Natural killer cell (primary cell): Measurements from ENCODE around the gene ERN1. TPM values are rescaled to one million over a fixed set of nuclear protein-coding genes. Genes with fewer than 3 reads are reported as not detected.

Source experiments
- ATAC-seq, 3 donors: fragments of 150-1000 bp in 2 of 3; fragments of 200-7000 bp in 1 of 3; cut with Tn5 transposase; 1 replicate in 1 of 3; 2 replicates in 2 of 3; pipeline ENCODE4 v1.10.0; 2021; ENCODE audit warnings: mild to moderate bottlenecking in 2 of 3, moderate library complexity in 2 of 3
- DNase-seq, 2 donors: peaks; one replicate each; pipeline versions ENCODE4 v3.0.0 to v3.0.0-alpha.2; 2013 to 2021; ENCODE audit warnings: mixed read lengths in 1 of 2
- H3K27ac ChIP-seq: one replicate; pipeline ENCODE4 v1.5.1; 2013; ENCODE audit warnings: mild to moderate bottlenecking, low read length
- H3K27me3 ChIP-seq: one replicate; pipeline ENCODE4 v1.6.1; 2013; ENCODE audit warnings: low read length; ENCODE audit not compliant: control insufficient read depth, insufficient read depth
- H3K36me3 ChIP-seq: one replicate; pipeline ENCODE4 v1.6.1; 2013; ENCODE audit warnings: low read length; ENCODE audit not compliant: control insufficient read depth, insufficient read depth
- H3K4me1 ChIP-seq: one replicate; pipeline ENCODE4 v1.6.1; 2013; ENCODE audit warnings: low read length; ENCODE audit not compliant: control insufficient read depth, insufficient read depth
- H3K4me3 ChIP-seq: one replicate; pipeline ENCODE4 v1.5.1; 2013; ENCODE audit warnings: low read length
- H3K9me3 ChIP-seq: one replicate; pipeline ENCODE4 v1.6.1; 2013; ENCODE audit warnings: low read length; ENCODE audit not compliant: control insufficient read depth, insufficient read depth
- H3K27ac Mint-ChIP-seq, 2 donors: one replicate each; pipeline ENCODE4 v1.8.0; 2022; ENCODE audit warnings: mild to moderate bottlenecking in 2 of 2, mixed read lengths in 2 of 2, moderate library complexity in 1 of 2
- H3K27me3 Mint-ChIP-seq, 2 donors: one replicate each; pipeline ENCODE4 v1.8.0; 2022; ENCODE audit warnings: low read depth in 2 of 2, mixed read lengths in 2 of 2
- H3K36me3 Mint-ChIP-seq: one replicate; pipeline ENCODE4 v1.8.0; 2022; ENCODE audit warnings: mixed read lengths
- H3K4me1 Mint-ChIP-seq, 2 donors: one replicate each; pipeline ENCODE4 v1.8.0; 2022; ENCODE audit warnings: mixed read lengths in 2 of 2
- H3K4me3 Mint-ChIP-seq: one replicate; pipeline ENCODE4 v1.8.0; 2022; ENCODE audit warnings: mild to moderate bottlenecking, moderate library complexity, mixed read lengths
- H3K9me3 Mint-ChIP-seq, 2 donors: one replicate each; pipeline ENCODE4 v1.8.0; 2022; ENCODE audit warnings: mixed read lengths in 2 of 2
- WGBS: methylation state at CpG from one replicate; pipeline ENCODE4 v1.1.7; 2013; ENCODE audit warnings: missing lambda C conversion rate; ENCODE audit not compliant: insufficient coverage; 5-methylcytosine and 5-hydroxymethylcytosine counted together
- intact Hi-C: fragments of 100-400 bp; cut with micrococcal nuclease; formaldehyde crosslinking; loops from one replicate; pipeline ENCODE4 v1.14.2; 2022
- total RNA-seq, 4 donors: library from RNA; stranded (reverse); fragments of 120-200 nt in 1 of 4; gene quantifications; one replicate each; pipeline versions ENCODE4 v1.2.3 to v1.2.4, GENCODE V29; 2013 to 2022
- TF ChIP-seq, protein P1 (sequence below): fragments of 200-600 bp; IDR thresholded peaks from one replicate; pipeline ENCODE4 v1.8.0; 2022; ENCODE audit warnings: antibody characterized with exemption

Gene ERN1
- total RNA-seq, 3 donors from 2014 or later (not counting 1 experiment from before 2014, with no cell fraction given) = 52.9 to 90.5 (median 67.2) TPM

DNA sequence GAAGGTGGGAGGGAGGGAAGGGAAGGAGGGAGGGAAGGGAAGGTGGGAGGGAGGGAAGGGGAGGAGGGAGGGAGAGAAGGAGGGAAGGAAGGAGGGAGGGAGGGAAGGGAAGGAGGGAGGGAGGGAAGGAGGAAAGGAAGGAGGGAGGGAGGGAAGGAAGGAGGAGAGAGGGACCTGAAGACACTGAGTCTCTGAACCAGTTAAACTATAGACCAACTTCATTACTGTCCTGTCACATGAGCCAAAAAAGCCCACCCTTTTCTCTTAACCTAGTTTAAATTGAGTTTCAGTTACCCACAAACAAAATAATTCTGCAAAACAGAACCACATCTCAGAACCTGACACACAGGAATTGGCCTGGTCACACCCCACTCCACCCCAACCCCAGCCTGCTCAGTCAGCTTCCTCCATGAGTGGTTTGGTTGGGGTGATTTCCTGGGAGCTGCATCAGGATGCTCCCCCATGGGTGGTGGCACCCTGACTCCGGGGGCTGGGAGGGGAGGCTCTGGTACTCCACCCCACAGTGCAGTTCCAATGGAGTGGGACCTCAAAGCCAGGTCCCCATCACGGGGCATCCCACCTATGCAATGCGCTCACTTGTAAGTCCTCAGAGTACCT, 136.5 kb downstream of the ERN1 start:
- Mint-ChIP-seq H3K36me3 (no peaks in the 10 kb centered on the region), H3K9me3 (no peaks in the 10 kb centered on the region), H3K4me3 (peak overlapping the region; percentile 50), H3K27ac (peak overlapping the region; percentile 67 to 76), H3K27me3 (no peaks in the 10 kb centered on the region), H3K4me1 (peaks cover 70 to 73% of the 10 kb centered on the region in 2 donors)
- WGBS = 57% methylated on average over 3 of the region's 3 CpGs
- ATAC-seq = peak; percentile 19 to 38 (median 27)
- peak in 1 of 2 donors; percentile 62 for DNase-seq
- TF ChIP-seq, protein P1, sequence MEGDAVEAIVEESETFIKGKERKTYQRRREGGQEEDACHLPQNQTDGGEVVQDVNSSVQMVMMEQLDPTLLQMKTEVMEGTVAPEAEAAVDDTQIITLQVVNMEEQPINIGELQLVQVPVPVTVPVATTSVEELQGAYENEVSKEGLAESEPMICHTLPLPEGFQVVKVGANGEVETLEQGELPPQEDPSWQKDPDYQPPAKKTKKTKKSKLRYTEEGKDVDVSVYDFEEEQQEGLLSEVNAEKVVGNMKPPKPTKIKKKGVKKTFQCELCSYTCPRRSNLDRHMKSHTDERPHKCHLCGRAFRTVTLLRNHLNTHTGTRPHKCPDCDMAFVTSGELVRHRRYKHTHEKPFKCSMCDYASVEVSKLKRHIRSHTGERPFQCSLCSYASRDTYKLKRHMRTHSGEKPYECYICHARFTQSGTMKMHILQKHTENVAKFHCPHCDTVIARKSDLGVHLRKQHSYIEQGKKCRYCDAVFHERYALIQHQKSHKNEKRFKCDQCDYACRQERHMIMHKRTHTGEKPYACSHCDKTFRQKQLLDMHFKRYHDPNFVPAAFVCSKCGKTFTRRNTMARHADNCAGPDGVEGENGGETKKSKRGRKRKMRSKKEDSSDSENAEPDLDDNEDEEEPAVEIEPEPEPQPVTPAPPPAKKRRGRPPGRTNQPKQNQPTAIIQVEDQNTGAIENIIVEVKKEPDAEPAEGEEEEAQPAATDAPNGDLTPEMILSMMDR = no peak
- Histone ChIP-seq H3K36me3 (no peaks in the 10 kb centered on the region), H3K27me3 (no peaks in the 10 kb centered on the region), H3K9me3 (no peaks in the 10 kb centered on the region), H3K4me3 (no peak overlapping the region), H3K4me1 (peaks cover 63% of the 10 kb centered on the region), H3K27ac (no peak overlapping the region)
- intact Hi-C loops = no loop called here

DNA sequence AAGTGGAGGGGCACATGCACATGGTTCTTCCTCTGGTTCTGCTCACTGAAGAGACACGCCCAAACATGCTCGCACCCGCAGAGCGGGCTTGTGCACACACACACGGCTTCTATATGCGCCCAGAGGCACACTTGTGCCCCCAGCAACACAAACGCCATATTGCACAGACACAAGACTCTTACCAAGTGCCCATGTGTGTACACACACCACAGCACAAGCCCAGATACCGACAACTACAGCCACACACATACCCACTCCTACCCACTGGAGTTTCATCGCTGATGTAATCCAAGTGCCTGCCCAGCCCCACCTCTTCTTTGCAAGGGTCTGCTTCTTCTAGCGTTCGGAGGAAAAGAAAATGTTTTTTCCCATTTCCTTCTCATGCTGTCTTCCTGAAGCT, 138.3 kb downstream of the ERN1 start:
- intact Hi-C loops = loop anchor here (2.0 kb wide), 1 partner anchor 33 kb away; no protein-coding TSS in a partner anchor
- no peak overlapping the region for H3K27ac ChIP-seq
- Mint-ChIP-seq H3K27ac (peak overlapping the region; percentile 67 to 90), H3K4me3 (peak overlapping the region; percentile 72), H3K27me3 (no peaks in the 10 kb centered on the region), H3K36me3 (no peaks in the 10 kb centered on the region), H3K4me1 (peaks cover 56 to 64% of the 10 kb centered on the region in 2 donors), H3K9me3 (no peaks in the 10 kb centered on the region)
- ATAC-seq (no peak), DNase-seq (no peak)
- H3K27me3 ChIP-seq = no peaks in the 10 kb centered on the region
- TF ChIP-seq, protein P1 = no peak
- WGBS = 88% methylated on average over 11 of the region's 11 CpGs
- H3K4me3 ChIP-seq = no peak overlapping the region
- H3K4me1 ChIP-seq = peaks cover 48% of the 10 kb centered on the region
- H3K9me3 ChIP-seq = no peaks in the 10 kb centered on the region
- no peaks in the 10 kb centered on the region for H3K36me3 ChIP-seq

DNA sequence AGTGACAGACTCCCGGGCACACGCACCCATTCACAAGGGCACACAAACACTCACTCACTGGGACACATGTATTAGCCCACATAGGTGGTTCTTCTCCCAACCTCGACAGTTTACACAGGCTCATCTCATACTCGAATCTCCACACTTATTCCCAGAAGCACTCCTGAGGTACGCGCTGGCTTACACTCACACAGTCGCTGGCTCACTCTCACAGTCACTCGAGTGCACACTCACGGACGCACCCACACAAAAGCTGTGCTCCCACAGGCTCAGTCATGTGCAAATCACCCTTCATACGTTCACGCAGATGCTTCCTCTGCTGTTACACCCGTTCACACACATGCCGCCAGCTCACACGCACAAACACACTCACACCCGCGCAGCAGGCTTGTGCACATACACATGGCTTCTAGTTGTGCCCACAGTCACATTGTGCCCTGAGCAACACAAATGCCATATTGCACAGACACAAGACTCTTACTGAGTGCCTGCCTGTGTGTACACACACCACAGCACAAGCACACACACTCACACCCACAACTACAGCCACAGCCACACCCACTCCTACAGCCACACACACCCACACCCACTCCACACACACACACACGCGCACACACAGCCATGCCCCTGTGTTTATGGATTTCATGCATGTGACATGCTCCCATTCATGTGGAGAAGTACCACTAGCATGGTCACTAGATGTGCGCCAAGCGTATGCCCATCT, 140.2 kb downstream of the ERN1 start:
- Histone ChIP-seq H3K36me3 (no peaks in the 10 kb centered on the region), H3K27ac (no peak overlapping the region), H3K4me3 (no peak overlapping the region), H3K27me3 (no peaks in the 10 kb centered on the region), H3K9me3 (no peaks in the 10 kb centered on the region), H3K4me1 (peaks cover 61% of the 10 kb centered on the region)
- DNase-seq = no peak
- 86% methylated on average over 21 of the region's 21 CpGs for WGBS
- no peak for ATAC-seq
- Mint-ChIP-seq H3K9me3 (no peaks in the 10 kb centered on the region), H3K27ac (peak overlapping the region; percentile 40 to 90), H3K4me3 (peak overlapping the region; percentile 68), H3K36me3 (no peaks in the 10 kb centered on the region), H3K27me3 (no peaks in the 10 kb centered on the region), H3K4me1 (peaks cover 57 to 73% of the 10 kb centered on the region in 2 donors)
- TF ChIP-seq, protein P1 = no peak
- intact Hi-C loops = loop anchor here (1.0 to 5.0 kb wide), 3 partner anchors 35 to 70 kb away; no protein-coding TSS in a partner anchor

Other genes with a start within 250 kb of the ERN1 start
- gene GH2, start 248.2 kb downstream of the ERN1 start, total RNA-seq = not detected
- not detected for gene CSH1, start 233.6 kb downstream of the ERN1 start, total RNA-seq
- gene CSHL1, start 218.9 kb downstream of the ERN1 start, total RNA-seq = not detected
- not detected for gene GH1, start 211.3 kb downstream of the ERN1 start, total RNA-seq
- 10 to 100 TPM; 26.9 to 28.9 (median 27.2) TPM for gene CD79B, start 197.8 kb downstream of the ERN1 start, total RNA-seq
- gene SCN4A, start 157.2 kb downstream of the ERN1 start, total RNA-seq = under 1 TPM; 0.10 to 0.14 (median 0.14) TPM
- gene PRR29, start 131.8 kb downstream of the ERN1 start, total RNA-seq = 1 to 10 TPM in 2 of 3 donors, under 1 TPM in 1; 0.92 to 1.6 (median 1.6) TPM
- gene ICAM2, start 109.5 kb downstream of the ERN1 start, total RNA-seq = 10 to 100 TPM; 73.2 to 91.0 (median 78.0) TPM
- 10 to 100 TPM in 2 of 3 donors, 1 to 10 TPM in 1; 8.3 to 16.3 (median 11.3) TPM for gene TEX2, start 133.1 kb upstream of the ERN1 start, total RNA-seq